Neural progenitor cell (in vitro differentiated cells): ENCODE results near the gene TRIM15. TPM values are rescaled to one million over a fixed set of nuclear protein-coding genes. Genes with fewer than 3 reads are reported as not detected.

ENCODE experiments used
- DNase-seq: peaks from one replicate; pipeline ENCODE4 v3.0.0-alpha.2; 2016; ENCODE audit warnings: low spot score
- H2AFZ ChIP-seq: fragments of 200-600 bp; sonication (generic); replicated peaks from 2 replicates; pipeline ENCODE4 v1.6.1; 2016; ENCODE audit warnings: antibody characterized with exemption
- H3F3A ChIP-seq: fragments of 200-600 bp; sonication (generic); 2 replicates; pipeline ENCODE4 v1.6.1; 2016; ENCODE audit warnings: antibody characterized with exemption, low read depth
- H3K27ac ChIP-seq: fragments of 200-600 bp; sonication (generic); 2 replicates; pipeline ENCODE4 v1.5.1; 2016; ENCODE audit warnings: mild to moderate bottlenecking
- H3K27me3 ChIP-seq: fragments of 200-600 bp; sonication (generic); 2 replicates; pipeline ENCODE4 v1.6.1; 2016; ENCODE audit warnings: mild to moderate bottlenecking, moderate library complexity
- H3K36me3 ChIP-seq: fragments of 200-600 bp; sonication (generic); 2 replicates; pipeline ENCODE4 v1.5.1; 2016
- H3K4me1 ChIP-seq: fragments of 200-600 bp; sonication (generic); 2 replicates; pipeline ENCODE4 v1.6.1; 2016; ENCODE audit warnings: mixed run types
- H3K4me2 ChIP-seq: fragments of 200-600 bp; sonication (generic); 2 replicates; pipeline ENCODE4 v1.6.1; 2016
- H3K4me3 ChIP-seq: fragments of 200-600 bp; sonication (generic); 2 replicates; pipeline ENCODE4 v1.5.1; 2016
- H3K79me2 ChIP-seq: fragments of 200-600 bp; sonication (generic); 2 replicates; pipeline ENCODE4 v1.6.1; 2016; ENCODE audit warnings: low read depth
- H3K9ac ChIP-seq: fragments of 200-600 bp; sonication (generic); 2 replicates; pipeline ENCODE4 v1.6.1; 2016
- H3K9me3 ChIP-seq: fragments of 200-600 bp; sonication (generic); 2 replicates; pipeline ENCODE4 v1.5.1; 2016; ENCODE audit warnings: low read depth
- H4K20me1 ChIP-seq: fragments of 200-600 bp; sonication (generic); 2 replicates; pipeline ENCODE4 v1.6.1; 2016; ENCODE audit warnings: low read depth
- H3K27ac Mint-ChIP-seq: 3 replicates; pipeline ENCODE4 v1.8.0; 2021; ENCODE audit warnings: mixed read lengths
- H3K27me3 Mint-ChIP-seq: 2 replicates; pipeline ENCODE4 v1.8.0; 2022; ENCODE audit warnings: low read depth, mild to moderate bottlenecking, inconsistent platforms, moderate library complexity, mixed read lengths; ENCODE audit not compliant: insufficient read depth
- H3K36me3 Mint-ChIP-seq: 3 replicates; pipeline ENCODE4 v1.8.0; 2021; ENCODE audit warnings: mixed read lengths
- H3K4me1 Mint-ChIP-seq: 3 replicates; pipeline ENCODE4 v1.8.0; 2021; ENCODE audit warnings: mixed read lengths
- H3K4me3 Mint-ChIP-seq: 3 replicates; pipeline ENCODE4 v1.8.0; 2021; ENCODE audit warnings: mild to moderate bottlenecking, moderate library complexity, mixed read lengths
- H3K9me3 Mint-ChIP-seq: 3 replicates; pipeline ENCODE4 v1.8.0; 2020; ENCODE audit warnings: mixed read lengths
- EZH2 ChIP-seq: fragments of 200-600 bp; sonication (generic); IDR thresholded peaks from 2 replicates; pipeline ENCODE4 v1.6.1; 2017; ENCODE audit warnings: antibody characterized with exemption, mild to moderate bottlenecking, moderate library complexity
- EZH2phosphoT487 ChIP-seq: fragments of 200-600 bp; sonication (generic); IDR thresholded peaks from 2 replicates; pipeline ENCODE4 v1.6.1; 2017; ENCODE audit warnings: antibody characterized with exemption
- total RNA-seq: library from RNA; depleted of rRNA; stranded (reverse); fragments of >200 nt; gene quantifications from 2 replicates; pipeline ENCODE4 v1.2.3, GENCODE V29; 2015; ENCODE audit warnings: low replicate concordance
- TF ChIP-seq, protein P1 (sequence below): fragments of 200-600 bp; sonication (generic); IDR thresholded peaks from 2 replicates; pipeline ENCODE4 v1.5.1; 2017; ENCODE audit warnings: antibody characterized with exemption, mild to moderate bottlenecking

The TRIM15 gene
- total RNA-seq, 1 donor from 2014 or later: not detected

DNA sequence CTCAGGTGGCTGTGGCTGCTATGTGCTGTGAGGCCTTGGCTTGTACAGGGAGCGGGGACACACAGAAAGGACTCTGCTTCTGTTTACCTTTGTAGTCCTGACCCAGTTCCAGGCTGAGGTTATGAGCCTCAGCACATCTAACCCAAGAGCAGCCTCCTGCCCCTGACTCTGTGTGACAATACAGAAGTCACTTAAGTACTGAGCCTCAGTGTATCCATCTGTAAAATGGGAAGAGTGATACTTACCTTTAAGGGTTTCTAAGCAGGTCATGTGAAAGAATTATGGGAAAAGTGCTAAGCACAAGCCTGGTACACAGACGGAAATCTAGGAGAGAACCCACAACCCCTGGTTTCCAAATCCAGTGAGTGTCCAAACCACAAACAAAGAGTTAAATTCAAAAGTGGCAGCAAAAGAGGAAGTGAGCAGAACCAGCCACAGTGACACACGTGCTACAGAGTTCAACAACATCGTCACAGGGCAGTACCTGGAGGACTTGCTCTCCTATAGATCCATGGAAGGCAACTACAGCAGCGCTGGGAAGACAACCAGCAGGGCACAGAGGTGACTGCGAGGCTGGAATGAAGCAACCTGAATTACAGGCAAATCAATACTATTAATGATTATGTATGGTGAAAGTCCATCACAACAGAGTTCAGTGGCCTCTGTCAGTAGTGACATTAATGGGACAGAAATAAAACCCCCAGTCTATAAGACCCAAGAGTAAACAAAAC, 37.4 kb downstream of the TRIM15 start:
- H3F3A ChIP-seq: no peaks in the 10 kb centered on the region
- H3K27ac ChIP-seq: no peak overlapping the region
- H3K4me2 ChIP-seq: no peak overlapping the region
- Mint-ChIP-seq H3K27me3 (no peaks in the 10 kb centered on the region), H3K9me3 (no peaks in the 10 kb centered on the region), H3K36me3 (peaks cover 28% of the 10 kb centered on the region), H3K27ac (no peak overlapping the region), H3K4me1 (peaks cover 7% of the 10 kb centered on the region), H3K4me3 (no peak overlapping the region)
- H2AFZ ChIP-seq: no peak overlapping the region
- H4K20me1 ChIP-seq: peaks cover 3% of the 10 kb centered on the region
- H3K4me1 ChIP-seq: peaks cover 3% of the 10 kb centered on the region
- no peaks in the 10 kb centered on the region for H3K9me3 ChIP-seq
- no peak overlapping the region for H3K4me3 ChIP-seq
- H3K79me2 ChIP-seq: peaks cover 12% of the 10 kb centered on the region
- no peak for TF ChIP-seq EZH2
- no peak for TF ChIP-seq EZH2phosphoT487
- TF ChIP-seq, protein P1, sequence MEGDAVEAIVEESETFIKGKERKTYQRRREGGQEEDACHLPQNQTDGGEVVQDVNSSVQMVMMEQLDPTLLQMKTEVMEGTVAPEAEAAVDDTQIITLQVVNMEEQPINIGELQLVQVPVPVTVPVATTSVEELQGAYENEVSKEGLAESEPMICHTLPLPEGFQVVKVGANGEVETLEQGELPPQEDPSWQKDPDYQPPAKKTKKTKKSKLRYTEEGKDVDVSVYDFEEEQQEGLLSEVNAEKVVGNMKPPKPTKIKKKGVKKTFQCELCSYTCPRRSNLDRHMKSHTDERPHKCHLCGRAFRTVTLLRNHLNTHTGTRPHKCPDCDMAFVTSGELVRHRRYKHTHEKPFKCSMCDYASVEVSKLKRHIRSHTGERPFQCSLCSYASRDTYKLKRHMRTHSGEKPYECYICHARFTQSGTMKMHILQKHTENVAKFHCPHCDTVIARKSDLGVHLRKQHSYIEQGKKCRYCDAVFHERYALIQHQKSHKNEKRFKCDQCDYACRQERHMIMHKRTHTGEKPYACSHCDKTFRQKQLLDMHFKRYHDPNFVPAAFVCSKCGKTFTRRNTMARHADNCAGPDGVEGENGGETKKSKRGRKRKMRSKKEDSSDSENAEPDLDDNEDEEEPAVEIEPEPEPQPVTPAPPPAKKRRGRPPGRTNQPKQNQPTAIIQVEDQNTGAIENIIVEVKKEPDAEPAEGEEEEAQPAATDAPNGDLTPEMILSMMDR: no peak
- DNase-seq: no peak
- no peaks in the 10 kb centered on the region for H3K36me3 ChIP-seq
- H3K27me3 ChIP-seq: no peaks in the 10 kb centered on the region
- no peak overlapping the region for H3K9ac ChIP-seq

DNA sequence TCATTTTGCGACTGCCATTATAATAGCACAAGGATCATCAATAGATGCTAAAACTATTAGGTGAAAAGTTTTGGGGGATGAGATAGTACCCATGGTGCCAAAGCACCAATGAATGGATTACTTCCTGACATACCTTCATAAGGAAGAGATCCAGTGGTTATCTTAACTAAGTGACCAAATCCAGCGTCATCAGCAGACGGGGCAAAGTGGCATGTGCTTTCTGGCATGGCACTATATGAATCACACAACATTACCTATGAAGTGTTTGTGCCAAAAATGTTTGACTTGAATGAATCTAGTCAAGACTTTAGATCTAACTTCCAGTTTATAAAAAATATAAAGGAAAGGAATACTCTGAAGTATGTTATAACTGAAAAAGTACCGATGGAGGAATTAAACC, 39.0 kb downstream of the TRIM15 start:
- H3K9me3 Mint-ChIP-seq: no peaks in the 10 kb centered on the region
- Histone ChIP-seq H3K9me3 (no peaks in the 10 kb centered on the region), H4K20me1 (peaks cover 18% of the 10 kb centered on the region), H2AFZ (no peak overlapping the region), H3K9ac (no peak overlapping the region), H3K4me1 (peaks cover 14% of the 10 kb centered on the region), H3F3A (peaks cover 11% of the 10 kb centered on the region), H3K27me3 (no peaks in the 10 kb centered on the region), H3K4me3 (no peak overlapping the region), H3K79me2 (peaks cover 20% of the 10 kb centered on the region), H3K36me3 (no peaks in the 10 kb centered on the region), H3K4me2 (no peak overlapping the region), H3K27ac (no peak overlapping the region)
- no peak overlapping the region for H3K27ac Mint-ChIP-seq
- peaks cover 17% of the 10 kb centered on the region for H3K36me3 Mint-ChIP-seq
- H3K4me1 Mint-ChIP-seq: peaks cover 21% of the 10 kb centered on the region
- H3K27me3 Mint-ChIP-seq: no peaks in the 10 kb centered on the region
- DNase-seq: no peak
- no peak overlapping the region for H3K4me3 Mint-ChIP-seq
- TF ChIP-seq EZH2 (no peak), EZH2phosphoT487 (no peak)
- TF ChIP-seq, protein P1: no peak

DNA sequence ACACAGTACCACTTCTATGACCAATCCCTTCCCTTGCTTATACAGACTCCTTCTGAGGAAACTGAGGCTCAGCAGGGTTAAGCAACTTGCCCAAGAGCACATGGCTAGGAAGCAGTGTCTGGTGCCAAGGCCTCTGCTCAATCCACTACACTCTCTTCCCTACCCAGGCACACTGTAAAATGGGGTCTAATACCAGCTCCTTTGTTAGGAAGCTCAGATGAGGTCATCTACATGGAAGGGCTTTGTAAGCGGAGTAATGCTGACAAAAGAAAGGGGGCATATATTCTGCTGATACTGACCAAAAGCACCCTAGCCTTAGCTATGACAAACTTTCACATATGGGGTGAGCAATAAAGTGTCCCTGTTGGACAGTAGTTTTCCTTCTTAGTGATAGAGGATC, 40.8 kb downstream of the TRIM15 start:
- Histone ChIP-seq H3F3A (peaks cover 22% of the 10 kb centered on the region), H4K20me1 (peaks cover 18% of the 10 kb centered on the region), H3K9me3 (no peaks in the 10 kb centered on the region), H3K4me2 (no peak overlapping the region), H3K4me3 (no peak overlapping the region), H3K79me2 (peaks cover 24% of the 10 kb centered on the region), H3K4me1 (peaks cover 27% of the 10 kb centered on the region), H3K36me3 (no peaks in the 10 kb centered on the region), H3K27me3 (no peaks in the 10 kb centered on the region), H3K9ac (no peak overlapping the region), H3K27ac (no peak overlapping the region), H2AFZ (no peak overlapping the region)
- TF ChIP-seq EZH2 (no peak), EZH2phosphoT487 (no peak)
- TF ChIP-seq, protein P1: no peak
- no peak overlapping the region for H3K4me3 Mint-ChIP-seq
- peaks cover 15% of the 10 kb centered on the region for H3K36me3 Mint-ChIP-seq
- no peak for DNase-seq
- H3K27ac Mint-ChIP-seq: peak overlapping the region; percentile 47
- peaks cover 37% of the 10 kb centered on the region for H3K4me1 Mint-ChIP-seq
- no peaks in the 10 kb centered on the region for H3K27me3 Mint-ChIP-seq
- no peaks in the 10 kb centered on the region for H3K9me3 Mint-ChIP-seq
